ENCODE results near the gene PLXNA3. TPM values are rescaled to one million over a fixed set of nuclear protein-coding genes. Genes with fewer than 3 reads are reported as not detected.

Gene PLXNA3
- polyA plus RNA-seq, 1 experiment, result 20.5 TPM

DNA sequence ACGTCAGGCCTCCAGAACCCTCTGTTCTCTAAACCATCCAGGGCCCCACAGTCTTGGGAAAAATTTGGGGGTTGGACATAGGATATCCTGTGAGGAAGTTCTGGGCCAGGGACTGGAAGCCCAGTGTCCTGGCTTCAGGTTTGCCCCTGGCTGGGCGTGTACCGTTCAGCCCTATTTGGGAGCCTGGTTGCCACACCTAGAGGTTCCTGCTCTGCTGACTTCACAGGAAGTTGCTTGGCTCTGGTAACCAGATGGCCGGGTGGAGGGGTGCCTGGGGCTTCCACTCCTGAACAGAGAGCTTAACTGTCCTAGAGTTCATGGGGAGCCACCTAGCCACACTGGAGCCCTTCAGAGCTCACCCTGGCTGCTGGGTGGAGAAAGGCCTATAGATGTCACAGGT, 45.6 kb upstream of the PLXNA3 start:
- POLR2A ChIA-PET, result no interaction called here
- peak overlapping the region; percentile 64 for H3K4me3 ChIP-seq (ENCODE audit: low read depth, low read length)
- no peak overlapping the region for H3K27ac ChIP-seq (ENCODE audit: low read depth, low read length)
- TF ChIP-seq, protein P1, sequence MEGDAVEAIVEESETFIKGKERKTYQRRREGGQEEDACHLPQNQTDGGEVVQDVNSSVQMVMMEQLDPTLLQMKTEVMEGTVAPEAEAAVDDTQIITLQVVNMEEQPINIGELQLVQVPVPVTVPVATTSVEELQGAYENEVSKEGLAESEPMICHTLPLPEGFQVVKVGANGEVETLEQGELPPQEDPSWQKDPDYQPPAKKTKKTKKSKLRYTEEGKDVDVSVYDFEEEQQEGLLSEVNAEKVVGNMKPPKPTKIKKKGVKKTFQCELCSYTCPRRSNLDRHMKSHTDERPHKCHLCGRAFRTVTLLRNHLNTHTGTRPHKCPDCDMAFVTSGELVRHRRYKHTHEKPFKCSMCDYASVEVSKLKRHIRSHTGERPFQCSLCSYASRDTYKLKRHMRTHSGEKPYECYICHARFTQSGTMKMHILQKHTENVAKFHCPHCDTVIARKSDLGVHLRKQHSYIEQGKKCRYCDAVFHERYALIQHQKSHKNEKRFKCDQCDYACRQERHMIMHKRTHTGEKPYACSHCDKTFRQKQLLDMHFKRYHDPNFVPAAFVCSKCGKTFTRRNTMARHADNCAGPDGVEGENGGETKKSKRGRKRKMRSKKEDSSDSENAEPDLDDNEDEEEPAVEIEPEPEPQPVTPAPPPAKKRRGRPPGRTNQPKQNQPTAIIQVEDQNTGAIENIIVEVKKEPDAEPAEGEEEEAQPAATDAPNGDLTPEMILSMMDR (IDR thresholded peaks at IDR 0.05; ENCODE audit: low read depth, low read length), result no peak
- no peaks in the 10 kb centered on the region for H3K27me3 ChIP-seq (ENCODE audit: control insufficient read depth, insufficient read depth, low read length)
- no peak for DNase-seq (ENCODE audit: low read depth, low spot score)
- CTCF ChIA-PET, result no interaction called here
- H3K9me3 ChIP-seq (ENCODE audit: control insufficient read depth, insufficient read depth, low read length), result no peaks in the 10 kb centered on the region

DNA sequence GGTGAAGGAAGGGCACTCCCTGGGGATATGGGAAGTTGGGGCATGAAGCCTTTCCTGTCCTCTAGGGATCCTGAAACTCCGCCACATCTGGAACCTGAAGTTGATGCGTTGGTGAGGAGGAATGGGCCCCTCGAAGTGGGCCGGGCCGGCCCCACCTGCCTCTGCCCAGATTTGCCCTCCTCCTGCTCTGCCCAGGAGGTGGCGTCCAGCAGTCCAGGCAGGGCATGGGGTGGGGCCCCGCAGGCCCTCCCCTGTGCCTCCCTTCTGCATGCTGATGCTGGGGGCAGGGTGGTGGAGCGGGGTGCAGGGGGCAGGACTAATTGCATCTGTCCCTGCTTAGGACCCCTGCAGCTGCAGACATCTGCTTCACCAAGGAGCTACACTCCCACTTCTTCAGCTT, 44.9 kb upstream of the PLXNA3 start:
- TF ChIP-seq, protein P1 (IDR thresholded peaks at IDR 0.05; ENCODE audit: low read depth, low read length), result no peak
- no peaks in the 10 kb centered on the region for H3K9me3 ChIP-seq (ENCODE audit: control insufficient read depth, insufficient read depth, low read length)
- H3K27ac ChIP-seq (ENCODE audit: low read depth, low read length), result no peak overlapping the region
- H3K27me3 ChIP-seq (ENCODE audit: control insufficient read depth, insufficient read depth, low read length), result no peaks in the 10 kb centered on the region
- no peak overlapping the region for H3K4me3 ChIP-seq (ENCODE audit: low read depth, low read length)
- ChIA-PET POLR2A (no interaction called here), CTCF (no interaction called here)
- DNase-seq (ENCODE audit: low read depth, low spot score), result no peak

DNA sequence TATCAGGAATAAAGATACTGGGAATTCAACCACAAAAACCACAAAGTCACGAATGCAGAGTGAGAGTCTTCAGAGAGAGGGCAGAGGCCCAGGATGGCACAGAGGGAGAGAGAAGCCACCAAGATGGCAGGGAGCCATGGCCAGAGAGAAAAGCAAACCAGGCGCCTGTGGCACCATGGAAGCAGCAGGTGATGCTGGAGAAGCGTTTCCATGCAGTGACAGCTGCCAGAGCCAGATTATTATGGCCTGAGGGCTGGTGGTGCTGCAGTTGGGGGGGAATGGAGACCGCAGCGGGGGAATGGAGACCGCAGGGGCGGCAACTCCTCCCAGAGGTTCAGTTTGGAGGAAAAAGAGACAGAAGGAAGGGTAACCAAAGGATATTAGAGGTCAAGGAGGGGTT, 40.9 kb upstream of the PLXNA3 start:
- CTCF ChIA-PET, result no interaction called here
- POLR2A ChIA-PET, result interaction anchor here (0.6 to 0.7 kb wide), 3 partner anchors 19 to 61 kb away, joined by 3 to 5 read pairs (median 5); no protein-coding TSS in a partner anchor
- Histone ChIP-seq H3K9me3 (ENCODE audit: control insufficient read depth, insufficient read depth, low read length) (no peaks in the 10 kb centered on the region), H3K27me3 (ENCODE audit: control insufficient read depth, insufficient read depth, low read length) (no peaks in the 10 kb centered on the region), H3K4me3 (ENCODE audit: low read depth, low read length) (no peak overlapping the region), H3K27ac (ENCODE audit: low read depth, low read length) (no peak overlapping the region)
- no peak for DNase-seq (ENCODE audit: low read depth, low spot score)
- TF ChIP-seq, protein P1 (IDR thresholded peaks at IDR 0.05; ENCODE audit: low read depth, low read length), result no peak

DNA sequence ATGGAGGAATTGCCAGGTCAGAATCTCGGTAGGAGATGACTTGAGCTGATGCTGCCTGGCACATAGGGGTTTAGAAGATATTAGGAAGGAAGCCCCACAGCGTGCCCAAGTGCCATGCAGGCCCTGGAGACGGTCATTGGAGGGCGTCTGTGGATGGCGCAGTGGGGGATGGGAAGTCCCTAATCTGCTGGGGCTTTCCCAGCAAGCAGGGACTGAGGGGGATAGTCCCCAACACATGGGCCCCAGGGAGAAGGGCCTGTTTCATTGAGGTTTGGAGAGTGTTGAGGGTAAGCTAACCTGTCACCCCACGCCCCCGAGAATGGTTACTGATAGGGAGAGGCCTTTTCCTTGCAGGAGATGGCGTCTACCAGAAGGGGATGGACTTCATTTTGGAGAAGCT, 38.9 kb upstream of the PLXNA3 start:
- ChIA-PET POLR2A (no interaction called here), CTCF (no interaction called here)
- TF ChIP-seq, protein P1 (IDR thresholded peaks at IDR 0.05; ENCODE audit: low read depth, low read length), result no peak
- no peak for DNase-seq (ENCODE audit: low read depth, low spot score)
- H3K4me3 ChIP-seq (ENCODE audit: low read depth, low read length), result no peak overlapping the region
- no peaks in the 10 kb centered on the region for H3K9me3 ChIP-seq (ENCODE audit: control insufficient read depth, insufficient read depth, low read length)
- H3K27me3 ChIP-seq (ENCODE audit: control insufficient read depth, insufficient read depth, low read length), result no peaks in the 10 kb centered on the region
- no peak overlapping the region for H3K27ac ChIP-seq (ENCODE audit: low read depth, low read length)

DNA sequence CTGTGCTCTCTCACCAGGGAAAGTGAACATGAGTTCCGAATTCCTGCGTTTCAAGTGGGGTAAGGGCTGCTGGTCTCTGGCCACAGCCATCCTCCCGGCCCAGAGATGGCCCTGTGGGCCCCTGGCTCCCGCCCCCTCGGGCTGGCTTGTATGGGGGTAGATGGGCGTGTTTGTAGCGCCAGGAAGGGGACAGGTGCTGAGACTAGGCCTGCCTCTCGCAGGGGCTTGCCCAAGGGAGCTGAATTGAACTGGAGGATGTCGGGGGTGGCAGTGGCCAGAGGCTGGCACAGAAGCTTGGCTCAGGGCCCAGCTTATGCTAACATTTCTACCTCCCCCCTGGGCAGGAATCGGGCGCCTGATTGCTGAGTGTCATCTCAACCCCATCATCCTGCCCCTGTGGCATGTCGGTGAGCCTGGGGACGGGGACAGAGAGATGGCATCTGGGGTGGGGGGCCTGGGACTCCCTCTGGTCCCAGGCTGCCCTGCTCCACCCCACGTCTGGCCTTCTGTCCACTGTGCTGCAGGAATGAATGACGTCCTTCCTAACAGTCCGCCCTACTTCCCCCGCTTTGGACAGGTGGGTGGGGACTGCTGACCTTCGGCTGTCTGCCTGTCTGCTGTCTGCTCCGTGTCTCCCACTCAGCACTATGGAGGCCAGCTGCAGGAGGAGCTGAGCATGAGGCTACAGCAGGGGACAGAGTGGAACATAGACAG, 38.2 kb upstream of the PLXNA3 start:
- no peak for DNase-seq (ENCODE audit: low read depth, low spot score)
- H3K9me3 ChIP-seq (ENCODE audit: control insufficient read depth, insufficient read depth, low read length), result no peaks in the 10 kb centered on the region
- no peaks in the 10 kb centered on the region for H3K27me3 ChIP-seq (ENCODE audit: control insufficient read depth, insufficient read depth, low read length)
- POLR2A ChIA-PET, result no interaction called here
- H3K27ac ChIP-seq (ENCODE audit: low read depth, low read length), result no peak overlapping the region
- TF ChIP-seq, protein P1 (IDR thresholded peaks at IDR 0.05; ENCODE audit: low read depth, low read length), result no peak
- H3K4me3 ChIP-seq (ENCODE audit: low read depth, low read length), result no peak overlapping the region
- CTCF ChIA-PET, result no interaction called here
